GM18517 (cell line): Measurements from ENCODE around the gene AP3D1.
"Not testable (repeated sequence)": the region's sequence is repeated elsewhere in the genome, so short reads cannot be mapped to it uniquely, and the experiment has no call there.

ENCODE experiments used
- ATAC-seq: cut with Tn5 transposase; IDR thresholded peaks from one replicate; pipeline ENCODE4 v1.9.1; 2021; ENCODE audit warnings: mild to moderate bottlenecking, moderate library complexity; ENCODE audit not compliant: unreplicated experiment

Gene AP3D1

DNA sequence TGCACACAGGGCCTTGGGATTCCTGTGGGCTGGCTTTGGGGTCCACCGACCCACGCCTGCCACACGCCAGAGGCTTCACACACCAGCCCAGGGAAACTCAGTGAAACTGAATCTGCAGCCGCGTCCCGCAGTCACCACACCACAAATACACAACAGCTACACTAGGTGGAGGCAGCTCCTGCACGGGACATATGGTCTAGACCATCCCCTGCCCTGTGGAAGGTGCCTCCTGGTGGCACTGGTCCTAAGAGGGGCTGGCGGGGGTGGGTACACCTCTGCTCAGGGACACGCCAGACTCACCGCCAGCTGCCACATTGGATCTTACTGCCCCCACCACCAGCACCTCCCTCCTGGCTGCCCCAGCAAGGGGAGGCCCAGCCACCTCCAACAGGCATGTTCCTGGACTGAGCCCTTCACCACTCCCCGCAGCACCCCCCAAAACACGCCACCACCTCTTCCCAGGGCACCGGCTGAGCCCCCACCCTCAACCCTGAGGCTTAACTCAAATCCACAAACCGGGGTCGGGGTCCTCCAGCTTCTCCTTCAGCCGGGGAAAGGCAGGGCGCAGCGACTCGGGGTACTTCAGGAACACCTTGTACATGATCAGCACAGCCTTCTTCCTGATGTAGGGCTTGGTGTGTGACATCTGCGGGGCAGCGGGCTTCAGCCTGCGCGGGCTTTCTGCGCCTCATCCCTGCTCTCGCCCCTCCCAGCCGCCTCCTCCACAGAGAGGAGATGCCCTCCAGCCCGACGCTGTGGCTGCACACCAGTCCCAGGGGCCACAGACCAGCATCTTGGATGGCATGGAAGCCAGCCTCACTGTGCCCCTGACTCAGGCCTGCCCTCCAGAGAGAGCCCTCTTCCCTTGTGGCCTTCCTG lies 21.2 kb downstream of the AP3D1 start:
- no peak for ATAC-seq

DNA sequence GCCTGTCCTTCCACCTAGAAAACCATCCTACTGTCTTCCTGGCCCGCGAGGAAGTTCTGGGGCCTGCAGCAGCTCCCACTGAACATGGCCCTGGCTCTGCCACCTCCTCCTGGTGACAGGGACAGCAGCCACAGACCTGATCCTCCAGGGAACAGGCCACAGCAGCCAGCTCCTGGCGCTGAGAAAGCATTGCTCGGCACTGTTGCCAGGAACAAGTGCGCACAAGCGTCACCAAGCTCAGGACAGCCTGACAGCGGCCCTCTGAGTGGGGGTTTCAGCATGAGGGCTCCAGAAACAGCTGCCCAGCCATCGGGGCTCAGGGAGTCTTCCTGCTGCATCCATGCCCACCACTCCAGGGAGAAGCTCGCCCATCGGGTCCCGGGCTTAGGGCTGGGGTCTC lies 21.9 kb downstream of the AP3D1 start:
- ATAC-seq: no peak

DNA sequence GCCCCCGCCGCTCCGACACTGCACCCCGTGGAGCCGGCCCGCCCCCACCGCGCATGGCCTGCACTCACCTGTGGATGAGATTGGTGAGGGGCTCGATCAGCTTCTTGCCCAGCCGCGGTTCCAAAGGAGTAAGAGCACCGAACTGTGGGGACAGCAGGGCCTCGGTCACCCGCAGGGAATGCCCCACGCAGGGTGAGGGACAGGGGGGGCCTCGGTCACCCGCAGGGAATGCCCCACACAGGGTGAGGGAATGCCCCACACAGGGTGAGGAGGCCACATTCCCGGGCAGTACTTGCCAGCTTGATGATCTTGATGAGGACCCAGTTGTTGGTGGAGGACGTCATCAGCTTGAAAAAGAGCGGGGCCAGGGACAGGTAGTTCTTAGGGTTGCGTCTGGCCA lies 22.3 kb downstream of the AP3D1 start:
- ATAC-seq: no peak

- ATAC-seq: not testable (repeated sequence)
Measured at GRCh38 chr19:2128252-2128651, 23.1 kb downstream of the AP3D1 start.

DNA sequence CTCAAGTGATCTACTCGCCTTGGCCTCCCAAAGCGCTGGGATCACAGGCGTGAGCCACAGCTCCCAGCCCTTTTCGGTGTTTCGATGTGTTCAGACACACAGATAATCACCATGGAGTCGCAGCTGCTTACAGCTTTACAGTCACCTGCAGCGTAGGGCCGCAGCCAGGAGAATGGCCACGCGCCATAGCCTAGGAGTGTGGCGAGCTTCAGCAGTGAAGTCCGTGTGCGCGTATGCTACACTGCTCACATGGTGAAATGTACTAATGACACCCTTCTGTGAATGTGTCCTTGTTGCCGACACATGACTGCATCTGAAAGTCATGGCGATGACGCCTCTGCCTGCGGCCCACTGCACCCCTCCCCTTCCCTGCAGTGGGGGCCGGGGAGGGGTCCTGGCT lies 23.6 kb downstream of the AP3D1 start:
- ATAC-seq: no peak

DNA sequence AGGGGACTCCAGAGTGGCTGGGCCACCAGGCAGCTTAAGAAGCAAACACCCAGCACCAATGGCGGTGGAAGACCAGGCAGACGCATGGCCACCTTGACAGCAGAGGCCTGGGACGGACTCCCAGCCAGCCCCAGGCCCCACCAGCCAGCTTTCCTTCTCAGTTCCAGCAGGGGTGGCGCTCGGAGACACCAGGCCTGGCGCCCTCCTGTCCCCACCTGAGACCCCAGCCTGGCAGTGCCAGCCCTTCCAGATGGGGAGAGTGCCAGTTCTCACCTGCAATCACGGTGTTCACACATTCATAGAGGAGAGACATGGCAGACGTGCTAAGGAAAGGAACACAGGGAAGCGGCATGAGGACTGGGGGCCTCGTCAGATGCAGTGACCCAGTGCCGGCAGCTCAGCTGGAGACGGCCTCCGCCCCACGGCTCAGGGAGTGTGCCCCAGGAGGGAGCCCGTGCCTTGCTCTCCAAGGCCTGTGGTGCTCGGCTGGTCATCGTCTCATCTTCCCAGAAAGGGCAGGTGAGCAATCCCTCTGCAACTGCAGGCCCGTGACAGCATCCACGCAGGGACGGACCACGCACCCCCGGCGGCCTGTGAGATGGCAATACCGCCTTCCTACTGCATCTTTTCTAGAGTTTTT lies 24.4 kb downstream of the AP3D1 start:
- no peak for ATAC-seq

- no peak for ATAC-seq
Measured at GRCh38 chr19:2123682-2124387, 27.5 kb downstream of the AP3D1 start.

DNA sequence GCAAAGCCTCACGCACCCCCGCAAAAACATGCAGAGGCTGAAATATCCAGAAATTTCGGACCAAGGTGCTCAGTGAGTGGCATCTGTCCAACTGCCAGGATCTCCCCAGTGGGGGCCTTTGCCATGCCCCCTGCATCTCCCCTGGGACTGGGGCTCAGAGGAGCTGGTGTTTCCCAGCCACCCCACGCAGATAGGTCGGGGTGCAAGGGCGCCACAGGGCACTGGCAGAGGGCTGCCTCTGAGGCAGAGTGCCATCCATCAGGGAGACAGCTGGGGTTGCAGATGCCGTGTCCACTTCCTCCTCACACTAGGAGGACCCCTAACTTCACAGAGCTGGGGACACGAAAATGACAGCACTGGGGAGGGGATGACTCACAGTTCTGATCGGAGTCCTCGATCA lies 28.4 kb downstream of the AP3D1 start:
- no peak for ATAC-seq

- ATAC-seq: no peak
Measured at GRCh38 chr19:2122251-2122650, 29.1 kb downstream of the AP3D1 start.

- no peak for ATAC-seq
Measured at GRCh38 chr19:2121416-2122051, 29.8 kb downstream of the AP3D1 start.

GRCh38 chr19:2120821-2121220 lies 30.5 kb downstream of the AP3D1 start:
- no peak for ATAC-seq

DNA sequence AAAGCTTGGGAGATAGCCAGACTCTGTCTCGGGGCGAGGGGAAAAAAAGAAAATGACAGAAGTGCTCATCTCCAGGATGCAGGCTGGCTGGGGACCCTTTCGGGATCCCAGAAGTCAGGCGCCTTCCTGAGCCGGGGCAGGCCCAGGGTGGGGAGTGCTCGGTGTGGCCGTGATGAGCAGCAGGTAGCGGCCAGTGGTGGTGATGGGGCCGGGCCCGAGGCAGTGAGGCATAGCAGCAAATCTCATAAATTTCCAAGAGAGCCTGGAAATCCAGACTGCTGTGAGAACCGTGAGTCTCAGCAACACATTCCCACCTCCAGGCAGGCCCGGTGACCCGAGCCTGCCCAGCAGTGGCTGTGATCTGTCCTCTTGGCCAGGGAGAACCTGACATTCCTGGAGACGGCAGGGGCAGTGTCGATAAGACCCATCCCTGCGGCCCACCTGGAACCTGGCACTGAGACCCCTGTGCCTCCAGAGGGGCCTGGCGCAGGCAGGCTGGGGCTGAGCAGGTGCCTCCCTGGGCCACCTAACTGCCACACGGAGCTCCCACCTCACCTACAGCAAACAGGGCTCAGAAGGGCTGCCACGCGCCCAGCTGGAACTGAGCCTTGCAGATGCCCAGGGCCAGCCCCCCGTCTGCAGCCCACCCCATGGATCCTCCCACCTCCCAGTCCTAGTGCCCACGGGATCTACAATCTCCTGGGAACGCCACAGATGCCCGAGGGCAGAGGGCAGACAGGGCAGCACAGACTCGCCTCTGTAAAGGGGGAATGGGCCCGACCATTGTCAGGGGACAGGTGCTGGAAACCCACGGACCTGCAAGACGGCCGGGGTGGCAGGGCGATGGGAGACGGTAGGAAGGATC lies 31.2 kb downstream of the AP3D1 start:
- no peak for ATAC-seq

DNA sequence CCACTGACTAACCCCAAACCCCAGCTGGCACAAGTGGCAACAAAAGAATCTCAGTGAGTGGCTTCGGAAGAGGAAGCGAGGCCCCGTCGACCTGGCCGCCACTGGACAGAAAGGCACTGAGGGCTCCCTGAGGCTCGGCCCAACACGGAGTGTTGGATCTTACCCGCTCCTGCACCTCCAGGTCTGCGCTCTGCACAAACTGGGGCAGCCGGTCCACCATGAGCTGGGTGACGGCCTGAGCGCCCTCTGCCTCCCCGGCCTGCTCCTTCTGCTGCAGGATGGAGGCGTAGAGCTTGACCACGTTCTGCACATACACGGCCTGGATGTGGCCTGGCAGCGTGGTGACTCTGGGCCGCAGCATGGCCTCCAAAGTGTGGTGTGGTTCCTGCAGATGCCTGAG lies 32.9 kb downstream of the AP3D1 start:
- no peak for ATAC-seq

GRCh38 chr19:2117215-2117960 lies 34.0 kb downstream of the AP3D1 start:
- no peak for ATAC-seq

DNA sequence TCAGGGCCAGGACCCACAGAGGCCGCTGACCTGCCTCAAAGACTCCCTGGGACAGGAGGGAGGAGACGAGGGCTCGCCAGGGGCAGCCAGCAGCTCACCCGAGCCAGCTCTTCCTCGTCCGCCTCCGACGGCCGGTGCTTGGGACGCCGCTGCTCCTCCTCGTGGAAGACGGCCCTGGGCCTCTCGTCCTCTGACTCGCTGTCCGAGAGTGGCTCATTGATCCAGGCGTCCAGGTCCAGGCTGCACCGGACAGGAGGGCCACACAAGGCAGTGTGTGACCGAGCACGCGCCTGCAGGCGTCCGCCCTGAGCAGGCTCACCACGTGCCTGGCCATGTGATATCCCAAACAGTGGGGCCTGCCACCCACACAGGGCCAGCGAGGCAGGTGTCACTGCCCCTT lies 34.9 kb downstream of the AP3D1 start:
- no peak for ATAC-seq

- ATAC-seq: no peak
Measured at GRCh38 chr19:2115911-2116426, 35.4 kb downstream of the AP3D1 start.

DNA sequence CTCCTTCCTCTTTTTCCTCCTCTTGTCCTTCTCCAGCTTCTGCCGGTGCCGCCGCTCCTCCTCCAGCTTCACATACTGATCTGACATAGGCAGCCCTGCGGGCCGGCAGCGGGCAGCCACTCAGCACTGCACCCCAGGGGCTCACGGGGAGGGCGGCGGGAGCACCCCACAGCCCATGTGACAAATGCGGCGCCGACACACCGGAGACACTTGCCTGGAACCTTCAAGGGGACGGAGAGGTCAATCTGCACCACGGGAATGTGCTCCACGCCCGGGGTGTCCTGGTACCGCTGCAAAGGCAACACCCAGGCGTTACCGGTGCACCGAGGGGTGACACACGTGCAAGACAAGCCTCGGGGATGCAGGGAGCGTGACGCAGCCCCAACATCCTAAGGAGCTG lies 36.0 kb downstream of the AP3D1 start:
- ATAC-seq: no peak

DNA sequence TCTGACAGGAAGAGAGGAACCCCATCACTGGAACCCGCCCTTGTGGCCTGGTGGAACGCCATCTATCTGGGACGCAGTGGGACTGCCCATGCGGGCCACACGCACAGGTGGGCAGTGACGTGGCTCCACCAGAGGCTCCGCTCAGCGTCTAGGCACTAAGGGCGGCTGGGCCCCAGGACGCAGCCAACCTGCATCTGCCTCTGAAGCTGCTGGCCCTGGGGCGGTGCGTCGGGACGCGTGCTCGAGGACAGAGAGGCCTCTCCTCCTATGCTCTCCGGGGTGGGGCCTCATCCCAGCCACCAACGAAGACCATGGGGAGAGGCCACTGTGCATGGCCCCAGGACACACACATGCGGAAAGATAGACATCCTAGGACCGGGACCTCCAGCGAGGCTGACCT lies 36.5 kb downstream of the AP3D1 start:
- no peak for ATAC-seq

GRCh38 chr19:2114218-2114617 lies 37.1 kb downstream of the AP3D1 start:
- no peak for ATAC-seq
